CD14-positive monocyte (primary cell): ENCODE results near the gene SMURF1. TPM values are rescaled to one million over a fixed set of nuclear protein-coding genes. Genes with fewer than 3 reads are reported as not detected.
A peak's percentile ranks its signal among the peaks of the same experiment; 100 is the strongest.

Experiments
- DNase-seq, 3 donors: peaks; one replicate each; pipeline ENCODE4 v3.0.0-alpha.2; 2011 to 2022
- H2AFZ ChIP-seq: 2 replicates; pipeline ENCODE4 v1.6.0; 2012; ENCODE audit warnings: mild to moderate bottlenecking, low read depth, low read length, inconsistent platforms; ENCODE audit not compliant: insufficient read depth, poor library complexity, severe bottlenecking
- H3K27ac ChIP-seq, 2 donors: 1 replicate in 1 of 2; 2 replicates in 1 of 2; pipeline ENCODE4 v1.5.1; 2012 to 2013; ENCODE audit warnings: low read length in 2 of 2, control low read depth in 1 of 2, inconsistent platforms in 1 of 2, low read depth in 1 of 2, mild to moderate bottlenecking in 1 of 2
- H3K27me3 ChIP-seq, 2 donors: one replicate each; pipeline versions ENCODE4 v1.6.0 to v1.6.1; 2011 to 2013; ENCODE audit warnings: low read length in 2 of 2; ENCODE audit not compliant: control insufficient read depth in 2 of 2, insufficient read depth in 2 of 2
- H3K36me3 ChIP-seq, 2 donors: replicated peaks in 1 of 2; 1 replicate in 1 of 2; 2 replicates in 1 of 2; pipeline versions ENCODE4 v1.5.1 to v1.6.1; 2012 to 2013; ENCODE audit warnings: low read length in 2 of 2, control low read depth in 1 of 2, inconsistent platforms in 1 of 2, mild to moderate bottlenecking in 1 of 2; ENCODE audit not compliant: insufficient read depth in 2 of 2, control insufficient read depth in 1 of 2
- H3K4me1 ChIP-seq, 2 donors: 1 replicate in 1 of 2; 2 replicates in 1 of 2; pipeline versions ENCODE4 v1.5.1 to v1.6.1; 2012 to 2013; ENCODE audit warnings: low read length in 2 of 2, control low read depth in 1 of 2, inconsistent platforms in 1 of 2, mild to moderate bottlenecking in 1 of 2, moderate library complexity in 1 of 2; ENCODE audit not compliant: insufficient read depth in 2 of 2, control insufficient read depth in 1 of 2
- H3K4me2 ChIP-seq: replicated peaks from 2 replicates; pipeline ENCODE3; 2012; ENCODE audit warnings: low read length, moderate library complexity, mild to moderate bottlenecking; ENCODE audit not compliant: poor library complexity, severe bottlenecking; ENCODE audit errors: extremely low read depth
- H3K4me3 ChIP-seq, 3 experiments: fragments of 200-600 bp in 1 of 3; sonication (generic) in 1 of 3; replicated peaks in 1 of 3; 1 replicate in 2 of 3; 2 replicates in 1 of 3; pipeline ENCODE4 v1.5.1; 2011 to 2013; ENCODE audit warnings: low read length in 3 of 3, mild to moderate bottlenecking in 3 of 3, control low read depth in 2 of 3, low read depth in 2 of 3, inconsistent platforms in 1 of 3, moderate library complexity in 1 of 3
- H3K79me2 ChIP-seq: 2 replicates; pipeline ENCODE4 v1.6.0; 2012; ENCODE audit warnings: mild to moderate bottlenecking, control low read depth, inconsistent platforms, low read length, moderate library complexity; ENCODE audit not compliant: insufficient read depth
- H3K9ac ChIP-seq: 2 replicates; pipeline ENCODE4 v1.6.0; 2017; ENCODE audit warnings: low read length, mild to moderate bottlenecking; ENCODE audit not compliant: insufficient read depth, poor library complexity, severe bottlenecking
- H3K9me3 ChIP-seq, 2 donors: replicated peaks in 1 of 2; 1 replicate in 1 of 2; 2 replicates in 1 of 2; pipeline versions ENCODE4 v1.5.1 to v1.6.1; 2012 to 2013; ENCODE audit warnings: low read length in 2 of 2, control low read depth in 1 of 2; ENCODE audit not compliant: control insufficient read depth in 1 of 2, insufficient read depth in 1 of 2
- H4K20me1 ChIP-seq: 2 replicates; pipeline ENCODE4 v1.6.0; 2012; ENCODE audit warnings: mild to moderate bottlenecking, low read length, control low read depth, moderate library complexity; ENCODE audit not compliant: insufficient read depth
- H3K27ac Mint-ChIP-seq, 7 donors: one replicate each; pipeline ENCODE4 v1.8.0; 2020; ENCODE audit warnings: mild to moderate bottlenecking in 7 of 7, mixed read lengths in 7 of 7, moderate library complexity in 6 of 7, inconsistent platforms in 2 of 7
- H3K27me3 Mint-ChIP-seq, 3 donors: one replicate each; pipeline ENCODE4 v1.8.0; 2021 to 2022; ENCODE audit warnings: low read depth in 3 of 3, mild to moderate bottlenecking in 3 of 3, mixed read lengths in 3 of 3, moderate library complexity in 3 of 3, inconsistent platforms in 1 of 3
- H3K36me3 Mint-ChIP-seq, 2 donors: one replicate each; pipeline ENCODE4 v1.8.0; 2020; ENCODE audit warnings: mixed read lengths in 2 of 2, inconsistent platforms in 1 of 2, mild to moderate bottlenecking in 1 of 2
- H3K4me1 Mint-ChIP-seq: one replicate; pipeline ENCODE4 v1.8.0; 2020; ENCODE audit warnings: mild to moderate bottlenecking, mixed read lengths
- H3K4me3 Mint-ChIP-seq, 2 donors: one replicate each; pipeline ENCODE4 v1.8.0; 2020; ENCODE audit warnings: mild to moderate bottlenecking in 2 of 2, mixed read lengths in 2 of 2, moderate library complexity in 1 of 2
- H3K9me3 Mint-ChIP-seq, 7 donors: one replicate each; pipeline ENCODE4 v1.8.0; 2020 to 2022; ENCODE audit warnings: mixed read lengths in 7 of 7, mild to moderate bottlenecking in 6 of 7, moderate library complexity in 6 of 7, inconsistent platforms in 2 of 7
- CTCF ChIP-seq: fragments of 200-600 bp; IDR thresholded peaks from one replicate; pipeline ENCODE4 v1.8.0; 2022; ENCODE audit warnings: antibody characterized with exemption, mild to moderate bottlenecking
- WGBS: methylation state at CpG from one replicate; pipeline ENCODE4 v1.1.5; 2013; ENCODE audit warnings: missing lambda C conversion rate; ENCODE audit not compliant: insufficient coverage; 5-methylcytosine and 5-hydroxymethylcytosine counted together
- intact Hi-C, 2 donors: fragments of 100-400 bp; cut with micrococcal nuclease; formaldehyde crosslinking; loops; one replicate each; pipeline versions ENCODE4 v1.15.0 to v1.15.1; 2023
- polyA plus RNA-seq, 3 donors: library from polyadenylated mRNA; depleted of rRNA in 1 of 3; unstranded in 2 of 3; stranded (reverse) in 1 of 3; fragments of 300-500 nt in 2 of 3; fragments of >200 nt in 1 of 3; fragmentation: Illumina TruSeq in 2 of 3; gene quantifications; 1 replicate in 2 of 3; 2 replicates in 1 of 3; pipeline ENCODE4 v1.2.3, GENCODE V29; 2012 to 2021

The SMURF1 gene
- polyA plus RNA-seq, 3 donors: 0.48 to 15.8 (median 1.6) TPM

GRCh38 chr7:99030457-99030856 is 113.5 kb downstream of the SMURF1 start:
- H3K4me2 ChIP-seq: no peak overlapping the region
- H3K9ac ChIP-seq: no peak overlapping the region
- H2AFZ ChIP-seq: no peak overlapping the region
- 97% methylated on average over 6 of the region's 6 CpGs for WGBS
- Mint-ChIP-seq H3K9me3 (peaks cover 0 to 3% (median 0%) of the 10 kb centered on the region in 7 donors), H3K4me1 (peaks cover 5% of the 10 kb centered on the region), H3K27me3 (no peaks in the 10 kb centered on the region), H3K36me3 (peaks cover 75 to 91% of the 10 kb centered on the region in 2 donors), H3K27ac (peak overlapping the region in 1 of 7 donors; percentile 37), H3K4me3 (no peak overlapping the region)
- peaks cover 10% of the 10 kb centered on the region for H4K20me1 ChIP-seq
- H3K36me3 ChIP-seq: peaks cover 74 to 80% of the 10 kb centered on the region in 2 donors
- no peak for DNase-seq
- H3K9me3 ChIP-seq: no peaks in the 10 kb centered on the region
- intact Hi-C loops: no loop called here
- H3K4me1 ChIP-seq: no peaks in the 10 kb centered on the region
- H3K4me3 ChIP-seq: no peak overlapping the region
- no peaks in the 10 kb centered on the region for H3K79me2 ChIP-seq
- H3K27me3 ChIP-seq: no peaks in the 10 kb centered on the region
- H3K27ac ChIP-seq: no peak overlapping the region
- no peak for TF ChIP-seq CTCF

DNA sequence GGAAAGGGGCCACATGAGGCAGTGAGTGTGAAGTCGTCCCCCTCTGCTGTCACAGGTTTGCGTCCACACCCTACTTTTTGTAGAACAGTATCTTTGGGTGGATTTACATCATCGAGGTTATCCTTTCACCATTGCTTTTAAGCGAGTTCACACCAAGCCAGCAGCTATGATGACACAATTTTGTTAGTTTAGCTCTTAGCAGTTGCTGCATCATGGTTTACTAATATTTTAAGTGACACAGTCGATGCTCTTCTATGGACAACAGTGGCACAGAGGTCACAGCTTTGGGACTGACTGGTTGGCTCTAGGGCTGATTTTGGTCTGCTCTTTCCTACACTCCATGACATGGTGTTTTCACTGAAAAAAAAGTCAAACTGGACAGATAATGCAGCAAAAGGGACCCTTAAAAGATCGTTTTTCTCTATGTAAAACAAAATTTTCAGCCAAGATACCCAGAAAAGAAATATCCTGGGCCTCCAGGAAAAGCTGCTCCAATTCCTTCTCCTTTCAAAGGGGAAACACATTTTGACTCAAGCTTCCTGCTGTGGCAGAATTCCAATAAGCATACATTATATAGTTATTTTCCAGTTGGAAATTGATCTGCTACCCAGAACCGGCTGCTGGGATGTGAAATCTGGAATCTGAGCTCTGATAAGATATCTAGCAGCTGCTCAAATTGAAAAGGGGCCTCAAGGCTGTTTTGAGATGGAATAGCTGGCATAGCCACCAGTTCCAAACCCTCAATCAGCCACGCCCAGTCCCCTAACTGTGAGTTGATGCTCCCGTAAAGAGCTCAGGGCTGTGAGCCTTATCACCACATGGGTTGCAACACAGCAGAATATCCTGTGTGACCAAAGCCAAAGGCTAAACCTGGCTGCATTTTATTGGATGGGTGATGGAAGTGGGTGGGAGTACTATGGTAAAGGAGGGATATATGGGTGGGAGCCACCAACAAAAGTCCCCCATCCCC is 114.2 kb downstream of the SMURF1 start:
- no peak overlapping the region for H3K4me2 ChIP-seq
- intact Hi-C loops: no loop called here
- H3K27ac ChIP-seq: peak overlapping the region in 1 of 2 donors; percentile 34
- no peaks in the 10 kb centered on the region for H3K27me3 Mint-ChIP-seq
- H3K4me1 ChIP-seq: no peaks in the 10 kb centered on the region
- peaks cover 68 to 85% of the 10 kb centered on the region in 2 donors for H3K36me3 Mint-ChIP-seq
- H3K4me3 Mint-ChIP-seq: no peak overlapping the region
- no peak for DNase-seq
- H3K4me1 Mint-ChIP-seq: peaks cover 5% of the 10 kb centered on the region
- 43% methylated on average over 7 of the region's 9 CpGs for WGBS
- H3K27me3 ChIP-seq: no peaks in the 10 kb centered on the region
- H3K9me3 Mint-ChIP-seq: peaks cover 0 to 3% (median 0%) of the 10 kb centered on the region in 7 donors
- H4K20me1 ChIP-seq: peaks cover 6% of the 10 kb centered on the region
- no peak for TF ChIP-seq CTCF
- no peaks in the 10 kb centered on the region for H3K79me2 ChIP-seq
- H3K27ac Mint-ChIP-seq: peak overlapping the region in 5 of 7 donors; percentile 25 to 73 (median 63)
- no peaks in the 10 kb centered on the region for H3K9me3 ChIP-seq
- no peak overlapping the region for H3K9ac ChIP-seq
- H3K36me3 ChIP-seq: peaks cover 66 to 73% of the 10 kb centered on the region in 2 donors
- no peak overlapping the region for H2AFZ ChIP-seq
- H3K4me3 ChIP-seq: no peak overlapping the region
